ENCODE measurements around the gene OSBPL10.

OSBPL10 gene

DNA sequence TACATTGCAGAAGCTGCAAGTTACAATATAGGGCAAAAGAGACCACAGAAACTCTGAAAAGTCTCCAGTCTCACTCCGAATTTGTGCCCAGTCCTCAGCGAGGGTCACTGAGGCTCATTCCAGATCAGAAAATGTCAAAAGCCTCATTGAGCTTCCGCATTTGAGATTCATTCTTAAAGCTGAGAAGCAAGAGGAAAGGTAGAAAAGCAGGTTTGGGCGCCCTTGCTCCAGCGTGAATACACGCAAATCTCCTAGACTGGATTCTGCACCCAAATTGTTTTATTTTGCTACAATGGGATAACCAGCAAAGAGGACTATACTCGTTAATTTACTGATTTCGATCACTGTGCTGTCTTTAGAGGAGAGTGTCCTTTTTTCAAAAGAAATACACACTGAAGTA lies 236.1 kb downstream of the OSBPL10 start:
- DNase-seq (ENCODE audit: low read depth in 2 of 2) = no peak

DNA sequence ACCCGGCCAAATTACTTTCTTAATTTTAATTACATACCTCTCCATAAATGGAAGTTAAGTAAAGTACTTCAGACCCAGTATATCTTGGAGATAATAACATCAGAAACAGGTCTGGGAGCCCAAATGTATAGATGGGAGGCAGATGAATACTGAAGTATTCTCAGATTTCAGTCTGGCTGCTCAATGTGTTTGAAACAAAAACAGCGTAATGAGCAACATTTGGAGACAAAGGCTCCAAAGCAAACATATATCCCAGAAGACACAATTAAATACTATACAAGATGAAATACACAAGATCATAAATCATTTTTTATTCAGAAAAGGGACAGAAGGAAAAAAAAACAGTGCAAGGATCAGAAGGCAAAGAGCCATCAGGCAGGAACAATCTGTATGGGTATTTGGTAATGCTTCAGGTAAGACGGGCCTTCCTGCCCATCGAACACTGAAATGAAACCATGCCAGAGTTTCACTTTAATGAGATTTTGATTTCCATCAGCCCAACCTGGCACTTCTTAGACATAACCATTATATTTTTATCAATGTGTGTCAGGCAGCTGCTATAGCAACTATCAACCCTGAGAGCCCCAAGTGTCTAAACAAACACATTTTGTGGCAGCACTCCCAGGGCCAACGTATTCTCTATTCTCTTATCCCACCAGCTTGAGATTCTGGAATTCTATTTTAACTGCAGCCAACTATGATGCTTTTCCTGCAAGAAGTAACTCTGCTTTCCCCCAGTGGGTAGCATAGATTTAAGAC lies 237.6 kb downstream of the OSBPL10 start:
- no peak for DNase-seq (ENCODE audit: low read depth in 2 of 2)

DNA sequence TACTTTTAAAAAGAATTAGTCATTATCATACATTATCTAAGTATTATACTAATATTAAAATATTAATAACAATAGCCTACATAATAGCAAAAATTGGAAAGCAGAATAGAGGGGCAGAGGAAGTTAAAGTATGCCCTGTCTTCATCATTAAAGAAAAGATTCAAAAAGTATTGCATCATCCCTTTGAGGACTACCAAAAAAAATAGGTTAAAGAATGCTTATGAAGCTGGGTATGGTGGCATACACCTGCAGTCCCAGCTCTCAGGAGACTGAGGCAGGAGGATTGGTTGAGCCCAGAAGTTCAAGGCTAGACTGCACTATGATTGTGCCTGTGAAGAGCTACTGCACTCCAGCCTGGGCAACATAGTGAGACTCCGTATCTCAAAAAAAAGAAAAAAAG lies 240.7 kb downstream of the OSBPL10 start:
- DNase-seq (ENCODE audit: low read depth in 2 of 2) = no peak

DNA sequence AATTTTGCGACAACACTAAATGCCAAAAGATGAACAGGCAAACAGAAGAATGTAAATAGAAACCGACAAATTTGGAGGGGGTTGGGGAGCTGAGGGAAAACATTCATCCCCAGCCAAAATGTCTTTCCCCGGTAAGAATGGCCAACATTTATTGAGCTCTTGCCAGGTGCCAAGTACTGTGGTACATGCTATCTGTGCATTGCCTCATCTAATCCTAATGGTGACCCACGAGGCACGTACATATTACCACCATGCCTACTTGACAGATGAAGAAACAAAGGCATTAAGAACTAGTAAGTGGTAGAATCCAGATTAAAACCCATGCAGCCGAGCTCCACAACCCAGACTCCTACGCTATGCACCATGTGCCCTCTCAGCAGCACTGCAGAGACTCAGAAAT lies 242.7 kb downstream of the OSBPL10 start:
- no peak for DNase-seq (ENCODE audit: low read depth in 2 of 2)

DNA sequence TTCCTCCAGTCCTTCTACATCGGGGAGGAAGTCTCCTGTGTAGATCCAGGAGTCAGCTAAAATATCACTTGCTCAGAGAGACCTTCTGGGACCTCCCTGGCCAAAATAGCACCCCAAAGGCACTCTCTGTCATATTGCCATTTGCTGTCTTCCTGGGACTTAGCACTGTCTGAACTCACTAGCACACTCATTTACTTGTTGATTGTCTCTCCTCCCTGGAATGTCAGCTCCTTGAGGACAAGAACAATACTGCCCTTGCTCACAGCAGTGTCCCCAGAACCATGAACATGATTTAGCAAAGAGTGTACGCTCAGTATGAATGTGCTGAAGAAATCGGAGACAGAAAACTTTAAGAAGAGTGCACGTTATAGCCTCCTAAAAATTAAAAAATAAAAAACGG lies 245.4 kb downstream of the OSBPL10 start:
- DNase-seq (ENCODE audit: low read depth in 2 of 2) = no peak

DNA sequence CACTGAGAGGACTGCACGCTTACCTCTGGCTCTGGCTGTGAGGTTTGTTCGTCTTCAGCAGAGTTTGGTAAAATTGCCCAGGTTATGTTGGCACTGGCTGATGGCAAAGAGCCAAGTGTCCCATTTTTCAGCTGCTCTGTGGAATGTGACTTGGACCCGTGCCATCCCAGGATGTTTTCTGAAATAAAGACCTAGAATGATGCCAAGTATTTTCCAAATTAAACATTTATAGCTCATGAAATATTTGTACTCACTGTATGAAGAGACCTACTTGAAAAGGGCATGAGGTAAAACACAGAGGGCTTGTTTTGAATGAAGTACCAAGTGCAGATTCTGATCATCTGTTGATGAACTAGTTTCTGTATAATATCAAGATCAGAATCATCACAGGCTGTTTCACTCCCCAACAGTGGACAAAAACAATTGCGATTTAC lies 247.8 kb downstream of the OSBPL10 start:
- DNase-seq (ENCODE audit: low read depth in 2 of 2) = no peak

DNA sequence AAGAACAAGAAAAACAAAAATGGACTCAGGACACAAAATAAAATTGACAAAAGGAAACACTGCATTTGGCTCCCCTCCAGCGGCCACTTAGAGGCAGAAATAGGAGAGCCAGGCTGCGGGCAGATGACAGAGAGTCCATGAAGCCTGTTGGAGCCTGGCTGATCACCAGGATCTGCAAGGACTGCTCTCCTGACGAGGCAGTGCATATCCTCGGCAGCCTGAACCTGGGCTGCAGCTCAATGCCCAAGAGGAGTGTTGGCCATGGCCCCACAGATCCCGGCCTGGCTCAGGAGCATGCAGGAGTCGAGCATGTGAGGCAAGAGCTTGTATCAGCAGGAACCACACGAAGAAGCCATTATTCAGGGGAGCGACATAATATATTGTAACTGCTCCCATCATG lies 248.5 kb downstream of the OSBPL10 start:
- DNase-seq (ENCODE audit: low read depth in 2 of 2) = no peak

DNA sequence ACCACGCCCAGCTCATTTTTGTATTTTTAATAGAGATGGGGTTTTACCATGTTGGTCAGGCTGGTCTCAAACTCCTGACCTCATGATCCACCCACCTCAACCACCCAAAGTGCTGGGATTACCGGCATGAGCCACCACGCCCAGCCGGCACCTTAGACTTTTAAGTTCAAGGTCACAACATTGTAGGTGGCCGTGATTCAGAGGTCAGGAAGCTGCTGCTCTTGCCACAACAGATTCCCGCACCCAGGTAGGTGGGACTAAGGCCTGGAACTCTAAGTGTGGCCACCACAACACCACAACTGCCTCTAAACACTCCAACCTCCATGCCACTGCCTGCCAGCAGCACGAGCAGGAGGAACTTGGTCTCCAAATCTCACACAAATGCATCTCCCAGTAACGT lies 251.5 kb downstream of the OSBPL10 start:
- DNase-seq (ENCODE audit: low read depth in 2 of 2) = no peak

DNA sequence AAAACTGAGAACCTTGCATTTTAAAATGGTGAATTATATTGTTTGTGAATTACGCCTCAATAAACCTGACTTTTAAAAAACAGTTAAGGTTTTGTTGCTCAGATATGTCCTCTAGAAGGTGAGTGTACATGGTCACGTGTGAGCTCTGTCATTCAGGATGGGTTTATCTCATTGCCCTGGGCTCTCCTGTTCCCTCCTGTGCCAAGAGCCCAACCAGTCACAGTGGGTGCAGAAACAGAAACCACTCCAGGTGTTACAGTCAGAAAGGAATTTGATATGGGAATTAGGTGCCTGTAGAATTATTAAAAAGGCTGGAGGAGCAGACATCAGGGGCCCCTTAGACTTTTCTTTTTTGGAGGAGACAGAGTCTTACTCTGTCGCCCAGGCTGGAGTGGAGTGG lies 252.0 kb downstream of the OSBPL10 start:
- no peak for DNase-seq (ENCODE audit: low read depth in 2 of 2)

DNA sequence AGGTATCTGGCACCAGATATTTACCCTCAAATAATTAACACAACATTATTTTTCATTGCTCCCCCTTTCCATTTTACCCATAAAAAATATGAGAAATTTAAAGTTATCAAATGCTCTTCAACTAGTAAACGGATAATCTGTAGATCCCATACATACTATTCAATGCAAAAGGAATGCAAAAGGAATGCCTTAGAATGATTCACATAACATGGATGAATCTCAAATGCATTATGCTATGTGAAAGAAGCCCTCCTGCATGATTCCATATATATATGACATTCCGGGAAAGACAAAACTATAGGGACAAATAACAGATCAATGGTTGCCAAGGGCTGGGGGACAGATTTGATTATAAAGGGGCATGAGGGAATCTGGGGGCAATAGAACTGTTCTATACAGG lies 252.7 kb downstream of the OSBPL10 start:
- no peak for DNase-seq (ENCODE audit: low read depth in 2 of 2)

DNA sequence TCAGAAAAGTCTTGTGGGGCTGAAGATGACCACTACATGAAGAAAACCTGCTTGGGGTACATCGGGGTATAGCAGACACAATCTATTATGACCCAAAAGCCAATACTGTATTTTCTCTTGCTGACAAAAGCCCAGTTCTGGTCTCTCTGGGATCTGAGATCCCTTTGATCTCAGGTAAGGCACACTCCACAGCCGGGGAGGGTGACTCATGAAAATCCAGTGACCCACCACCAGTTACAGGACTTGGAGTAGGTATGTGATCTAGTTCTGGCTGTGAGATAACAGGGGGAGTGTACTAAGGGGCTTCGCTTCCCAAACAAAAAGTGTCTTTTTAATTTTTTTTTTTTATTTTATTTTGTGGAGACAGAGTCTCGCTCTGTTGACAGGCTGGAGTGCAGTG lies 255.1 kb downstream of the OSBPL10 start:
- DNase-seq (ENCODE audit: low read depth in 2 of 2) = no peak

DNA sequence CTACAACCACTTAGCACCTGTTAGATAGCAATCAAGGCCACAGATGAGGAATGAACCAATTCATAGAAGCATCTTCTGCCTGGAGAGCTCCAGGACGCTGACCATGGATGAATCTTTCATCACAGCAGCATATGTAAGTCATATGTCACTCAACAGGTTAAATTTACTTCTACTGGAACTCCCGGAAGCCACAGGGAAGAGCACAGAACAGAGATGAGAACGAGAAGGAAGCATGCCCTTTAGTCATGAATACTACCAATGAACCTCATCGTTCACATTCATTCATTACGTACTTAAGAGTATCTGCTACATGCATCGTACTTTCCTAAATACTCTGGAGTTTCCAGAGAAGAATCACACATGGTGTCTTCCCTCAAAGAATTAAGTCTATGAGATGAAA lies 255.5 kb downstream of the OSBPL10 start:
- DNase-seq (ENCODE audit: low read depth in 2 of 2) = no peak

DNA sequence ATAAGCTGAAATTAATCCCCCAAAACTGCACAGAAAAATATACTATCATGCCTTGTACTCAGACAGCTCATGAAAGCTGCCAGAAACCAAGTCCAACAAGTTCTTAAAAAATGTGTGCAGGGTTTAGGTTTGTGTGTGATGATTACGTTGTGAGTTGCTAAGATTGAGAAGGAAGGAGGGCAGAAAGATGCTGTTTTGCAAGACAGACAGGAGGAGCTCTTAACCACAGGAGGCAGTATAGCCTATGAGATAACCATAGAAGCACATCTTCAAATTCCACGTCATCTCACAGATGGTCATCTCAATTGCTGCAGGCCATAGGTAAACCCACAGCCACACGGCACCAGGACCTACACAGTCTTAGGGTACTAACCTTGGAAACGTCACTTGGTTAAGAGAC lies 256.4 kb downstream of the OSBPL10 start:
- no peak for DNase-seq (ENCODE audit: low read depth in 2 of 2)

DNA sequence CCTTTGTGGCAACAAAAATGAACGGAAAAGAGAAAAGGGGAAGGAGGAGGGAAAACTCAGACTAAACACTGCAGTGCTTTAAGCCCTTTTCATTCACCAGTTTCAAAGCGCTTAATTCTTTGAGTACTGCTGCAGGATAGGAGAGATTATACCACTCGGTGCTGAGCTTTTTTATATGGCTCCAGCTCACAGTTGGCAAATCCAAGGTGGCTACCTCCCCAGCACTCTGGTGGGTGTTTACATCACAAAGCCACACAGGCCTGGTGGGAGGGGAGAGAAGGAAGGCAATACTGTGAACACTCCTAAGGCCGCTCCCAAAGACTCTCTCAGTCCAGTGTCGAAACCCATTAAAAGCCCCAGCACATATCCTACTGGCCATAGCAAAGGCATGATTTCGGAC lies 256.9 kb downstream of the OSBPL10 start:
- DNase-seq (ENCODE audit: low read depth in 2 of 2) = no peak

DNA sequence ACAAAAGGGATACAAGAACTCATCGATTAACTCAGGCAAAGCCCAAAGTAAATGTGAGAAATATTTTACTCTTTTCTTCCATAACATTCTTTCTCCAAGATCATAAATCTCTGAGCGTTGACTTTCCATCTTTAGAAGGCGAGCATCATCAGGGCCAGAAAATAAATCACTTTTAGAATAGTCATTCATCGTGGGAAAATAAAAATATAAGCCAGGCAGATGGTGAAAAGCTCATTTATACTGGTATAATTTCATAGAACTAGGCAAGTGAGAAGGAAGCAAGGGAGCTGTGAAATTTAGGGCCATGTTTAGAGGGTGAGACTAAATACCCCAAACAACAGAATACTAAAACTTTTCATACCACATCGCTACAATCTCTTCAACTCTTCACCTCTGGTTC lies 257.4 kb downstream of the OSBPL10 start:
- DNase-seq (ENCODE audit: low read depth in 2 of 2) = no peak

DNA sequence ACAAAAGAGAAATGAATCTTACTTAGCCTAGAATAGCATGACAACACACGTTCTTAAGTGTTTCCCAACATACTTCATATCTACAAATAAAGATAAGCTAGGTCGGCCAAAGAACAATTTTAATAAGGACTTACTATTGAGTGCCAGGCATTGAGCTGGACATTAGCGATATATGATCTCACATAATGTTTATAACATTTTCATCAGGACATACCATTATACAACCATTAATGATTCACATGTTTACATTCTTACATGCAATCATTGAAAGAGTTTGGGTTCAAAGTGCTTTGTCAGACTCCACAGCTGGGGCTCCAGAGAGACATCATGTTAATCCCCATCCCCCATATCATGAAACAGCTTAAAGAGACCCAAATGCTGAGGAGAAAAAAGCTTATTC lies 259.4 kb downstream of the OSBPL10 start:
- no peak for DNase-seq (ENCODE audit: low read depth in 2 of 2)

DNA sequence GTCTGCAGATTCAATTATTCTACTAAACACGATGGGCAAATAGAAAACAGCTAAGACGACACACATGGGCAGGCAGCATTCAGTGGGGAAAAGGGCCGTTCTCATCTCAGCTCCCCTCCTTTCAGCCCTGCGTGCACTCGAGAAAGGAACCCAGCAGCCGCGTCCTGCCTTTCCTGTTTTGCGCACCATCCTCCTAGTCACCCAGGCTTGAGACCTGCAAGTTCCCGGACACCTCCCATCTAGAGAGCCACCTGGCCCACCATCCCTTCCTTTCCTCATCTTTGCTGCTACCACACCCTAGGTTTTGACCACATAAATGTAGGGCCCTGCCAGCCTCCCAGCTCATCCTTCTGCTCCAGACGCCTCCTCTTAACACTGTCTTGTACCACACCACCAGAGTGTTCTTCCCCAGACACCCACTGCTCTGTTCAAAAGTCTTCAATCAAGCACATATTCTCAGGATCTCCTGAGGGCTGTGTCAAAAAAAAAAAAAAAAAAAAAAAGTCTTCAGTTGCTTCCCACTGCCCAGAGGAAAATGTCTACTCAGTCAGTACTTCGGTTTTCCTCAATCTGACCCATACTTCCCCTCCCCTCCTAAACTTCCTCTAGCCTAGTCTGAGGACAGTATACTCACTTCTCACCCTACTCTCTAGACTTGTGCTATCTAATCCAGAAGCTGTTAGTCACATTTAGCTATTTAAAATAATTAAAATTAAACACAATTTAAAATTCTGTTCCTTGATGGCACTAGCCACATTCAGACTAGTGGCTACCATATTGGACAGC lies 266.4 kb downstream of the OSBPL10 start:
- no peak for DNase-seq (ENCODE audit: low read depth in 2 of 2)

DNA sequence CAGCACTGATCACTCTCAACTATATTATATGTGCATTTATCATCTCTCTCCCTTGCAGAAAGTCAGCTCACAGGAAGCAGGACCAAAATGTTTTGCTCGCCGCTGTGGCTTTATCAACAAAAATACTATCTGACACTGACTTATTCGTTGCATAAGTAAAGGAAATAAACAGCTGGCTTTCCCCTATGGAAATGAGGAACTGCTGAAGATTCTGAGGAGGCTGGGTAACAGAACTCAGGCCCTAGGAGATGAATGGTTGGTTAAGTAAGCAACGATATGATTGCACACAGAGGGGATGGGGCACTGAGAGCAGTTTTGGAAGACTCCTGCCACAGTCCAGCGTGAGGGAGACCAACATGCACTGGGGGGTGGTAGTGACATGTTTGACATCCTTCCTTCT lies 267.2 kb downstream of the OSBPL10 start:
- no peak for DNase-seq (ENCODE audit: low read depth in 2 of 2)

DNA sequence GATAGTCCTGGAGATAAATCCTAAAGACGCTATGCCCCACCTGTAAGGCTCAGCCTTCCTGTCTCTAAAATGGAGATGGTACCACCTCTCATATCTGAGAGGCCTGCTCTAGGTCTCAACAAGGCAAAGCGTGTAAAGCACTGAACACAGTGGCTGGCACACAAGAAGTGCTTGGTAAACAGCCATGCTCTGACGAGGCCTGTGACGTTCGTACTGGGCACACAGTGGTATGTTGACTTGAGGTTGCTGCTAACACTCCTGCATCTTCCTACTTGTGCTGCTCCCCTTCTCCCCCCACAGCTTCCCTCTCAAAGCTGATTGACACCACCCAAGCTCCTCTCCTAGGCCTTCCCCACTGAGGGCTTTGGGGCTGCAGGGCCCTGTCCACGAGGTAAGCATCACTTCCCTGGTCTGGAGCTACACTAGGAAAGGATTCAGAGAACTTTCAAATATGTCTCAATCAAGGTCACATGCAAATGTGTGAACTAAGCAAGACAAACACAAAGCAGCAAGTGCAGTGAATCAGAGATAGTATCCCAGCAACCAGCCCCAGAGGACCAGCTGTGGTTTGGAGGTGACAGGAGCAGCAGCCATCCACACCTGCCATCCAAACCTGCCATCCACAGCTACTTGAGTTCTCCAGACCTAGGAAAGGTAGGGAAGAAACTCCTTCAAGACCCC lies 270.8 kb downstream of the OSBPL10 start:
- no peak for DNase-seq (ENCODE audit: low read depth in 2 of 2)

DNA sequence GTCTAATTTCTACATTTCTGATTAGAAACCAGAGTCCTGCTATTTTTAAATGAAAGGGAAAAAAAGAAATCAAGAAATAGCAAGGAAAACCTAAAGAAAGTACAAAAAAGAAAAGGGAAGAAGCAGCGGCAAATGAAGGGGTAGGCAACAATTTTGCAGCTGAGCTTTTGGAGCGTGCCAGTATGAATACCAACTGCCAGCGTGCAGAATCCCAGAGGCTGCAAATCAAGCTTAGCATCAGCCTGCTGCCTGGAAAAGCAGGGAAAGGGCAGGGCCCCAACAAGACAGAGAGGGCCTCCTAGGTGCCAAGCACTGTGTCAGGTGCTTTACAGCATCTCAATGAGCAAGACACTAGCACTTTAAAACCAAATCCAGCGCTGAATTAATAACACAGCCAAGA lies 271.5 kb downstream of the OSBPL10 start:
- DNase-seq (ENCODE audit: low read depth in 2 of 2) = no peak

DNA sequence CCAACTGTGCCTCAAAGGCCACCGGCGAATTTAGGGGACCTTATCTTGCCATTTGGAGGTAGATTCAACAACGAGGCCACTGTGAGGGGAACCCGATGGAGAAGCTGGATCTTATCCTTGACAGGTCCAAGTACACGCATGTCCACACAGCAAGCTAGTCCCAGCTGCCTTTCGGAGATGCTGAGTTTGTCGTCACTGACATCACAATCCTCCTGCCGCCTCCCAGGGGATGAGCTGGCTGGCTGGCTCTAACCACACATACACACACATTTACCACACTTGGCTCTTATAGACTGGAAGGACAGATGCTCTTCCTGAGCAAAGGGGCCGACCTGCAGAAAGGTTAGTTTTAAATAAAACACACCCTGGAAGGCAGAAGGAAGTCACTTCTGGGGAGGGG lies 272.1 kb downstream of the OSBPL10 start:
- DNase-seq (ENCODE audit: low read depth in 2 of 2) = no peak

DNA sequence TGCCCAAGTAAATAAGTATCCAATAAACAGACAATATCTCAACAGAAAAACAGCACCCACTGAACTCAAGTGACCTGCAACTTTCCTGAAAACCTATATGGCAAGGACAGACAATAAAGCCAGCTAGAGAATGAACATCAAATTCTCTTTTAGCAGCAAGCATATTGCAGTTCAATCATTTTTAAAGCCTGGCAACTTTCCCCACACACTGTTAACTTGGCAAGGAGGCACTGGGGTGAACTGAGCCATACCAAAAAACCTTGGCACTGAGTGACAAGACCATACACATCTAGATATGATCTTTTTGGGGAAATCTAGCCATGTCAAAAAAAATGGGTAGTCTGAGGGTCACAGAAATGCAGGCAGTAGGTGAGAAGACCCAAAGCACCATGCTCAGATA lies 273.8 kb downstream of the OSBPL10 start:
- DNase-seq (ENCODE audit: low read depth in 2 of 2) = no peak

DNA sequence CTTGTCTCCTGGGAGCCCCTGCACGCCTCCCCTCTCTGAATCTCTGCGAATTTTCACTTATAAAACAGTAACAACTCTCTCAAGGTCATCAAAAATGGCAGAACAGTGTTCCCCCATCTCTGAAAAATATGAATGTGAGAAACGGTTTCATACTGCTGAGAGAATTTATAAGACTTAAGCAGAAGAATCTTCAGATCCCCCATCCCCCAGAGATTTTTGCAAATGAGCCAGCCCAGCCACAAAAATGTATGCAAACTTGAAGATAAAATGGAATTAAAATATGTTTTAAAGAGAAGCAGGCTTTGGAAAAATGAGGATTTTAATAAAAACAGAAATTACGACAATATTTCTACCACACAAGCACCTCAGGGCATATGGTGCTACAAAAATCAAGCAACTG lies 275.3 kb downstream of the OSBPL10 start:
- no peak for DNase-seq (ENCODE audit: low read depth in 2 of 2)
